Progenitor cell of endocrine pancreas (in vitro differentiated cells): ENCODE results near the gene MYOCD. TPM values are rescaled to one million over a fixed set of nuclear protein-coding genes. Genes with fewer than 3 reads are reported as not detected.
A peak's percentile ranks its signal among the peaks of the same experiment; 100 is the strongest.

Experiments
- DNase-seq: peaks from one replicate; pipeline ENCODE4 v3.0.0; 2021; ENCODE audit warnings: low spot score; ENCODE audit not compliant: unreplicated experiment
- H3K27ac Mint-ChIP-seq: 2 replicates; pipeline ENCODE4 v1.8.0; 2021; ENCODE audit warnings: mild to moderate bottlenecking, moderate library complexity, mixed read lengths
- H3K27me3 Mint-ChIP-seq: 2 replicates; pipeline ENCODE4 v1.8.0; 2021; ENCODE audit warnings: mixed read lengths
- H3K36me3 Mint-ChIP-seq: 2 replicates; pipeline ENCODE4 v1.8.0; 2022; ENCODE audit warnings: mixed read lengths; ENCODE audit not compliant: insufficient read depth
- H3K4me1 Mint-ChIP-seq: 2 replicates; pipeline ENCODE4 v1.8.0; 2021; ENCODE audit warnings: low read depth, mixed read lengths
- H3K4me3 Mint-ChIP-seq: 2 replicates; pipeline ENCODE4 v1.8.0; 2021; ENCODE audit warnings: low read depth, mild to moderate bottlenecking, moderate library complexity, mixed read lengths
- H3K9me3 Mint-ChIP-seq: 2 replicates; pipeline ENCODE4 v1.8.0; 2021; ENCODE audit warnings: low read depth, mixed read lengths
- CTCF ChIP-seq: fragments of 200-600 bp; sonication (generic); IDR thresholded peaks from one replicate; pipeline ENCODE4 v1.5.0; 2021; ENCODE audit warnings: antibody characterized with exemption, mild to moderate bottlenecking; ENCODE audit not compliant: unreplicated experiment
- total RNA-seq: library from RNA; stranded (reverse); gene quantifications from 2 replicates; pipeline ENCODE4 v1.2.1, GENCODE V29; 2021

MYOCD gene
- total RNA-seq, 1 donor from 2014 or later = 19.2 TPM

GRCh38 chr17:12729086-12729485 lies 63.4 kb downstream of the MYOCD start:
- H3K4me3 Mint-ChIP-seq = no peak overlapping the region
- no peaks in the 10 kb centered on the region for H3K9me3 Mint-ChIP-seq
- peaks cover 35% of the 10 kb centered on the region for H3K4me1 Mint-ChIP-seq
- peak overlapping the region; percentile 87 for H3K27ac Mint-ChIP-seq
- TF ChIP-seq CTCF = no peak
- DNase-seq = no peak
- H3K36me3 Mint-ChIP-seq = peaks cover 6% of the 10 kb centered on the region
- no peaks in the 10 kb centered on the region for H3K27me3 Mint-ChIP-seq

GRCh38 chr17:12730421-12730820 lies 64.7 kb downstream of the MYOCD start:
- no peak overlapping the region for H3K4me3 Mint-ChIP-seq

GRCh38 chr17:12730931-12731521 lies 65.3 kb downstream of the MYOCD start:
- Mint-ChIP-seq H3K36me3 (peaks cover 6% of the 10 kb centered on the region), H3K4me3 (peak overlapping the region; percentile 40), H3K27me3 (no peaks in the 10 kb centered on the region), H3K27ac (peak overlapping the region; percentile 94), H3K9me3 (no peaks in the 10 kb centered on the region), H3K4me1 (peaks cover 41% of the 10 kb centered on the region)
- peak; percentile 60 for DNase-seq
- TF ChIP-seq CTCF = no peak

More at GRCh38 chr17:12730421-12730820, 64.7 kb downstream of the MYOCD start:
- H3K36me3 Mint-ChIP-seq = peaks cover 6% of the 10 kb centered on the region
- DNase-seq = no peak
- H3K27me3 Mint-ChIP-seq = no peaks in the 10 kb centered on the region
- no peak for TF ChIP-seq CTCF
- no peaks in the 10 kb centered on the region for H3K9me3 Mint-ChIP-seq
- H3K27ac Mint-ChIP-seq = peak overlapping the region; percentile 94
- H3K4me1 Mint-ChIP-seq = peaks cover 39% of the 10 kb centered on the region

- no peaks in the 10 kb centered on the region for H3K9me3 Mint-ChIP-seq
- no peak for TF ChIP-seq CTCF
- peaks cover 6% of the 10 kb centered on the region for H3K36me3 Mint-ChIP-seq
- H3K27me3 Mint-ChIP-seq = no peaks in the 10 kb centered on the region
- no peak for DNase-seq
- H3K4me1 Mint-ChIP-seq = peaks cover 40% of the 10 kb centered on the region
- H3K27ac Mint-ChIP-seq = peak overlapping the region; percentile 94
- no peak overlapping the region for H3K4me3 Mint-ChIP-seq
Measured at GRCh38 chr17:12731839-12732238, 66.1 kb downstream of the MYOCD start.

- Mint-ChIP-seq H3K27me3 (no peaks in the 10 kb centered on the region), H3K36me3 (peaks cover 6% of the 10 kb centered on the region), H3K4me1 (peaks cover 39% of the 10 kb centered on the region), H3K9me3 (no peaks in the 10 kb centered on the region), H3K27ac (peak overlapping the region; percentile 18), H3K4me3 (no peak overlapping the region)
- TF ChIP-seq CTCF = no peak
- DNase-seq = no peak
Measured at GRCh38 chr17:12732366-12732765, 66.7 kb downstream of the MYOCD start.
